Gastroesophageal sphincter (tissue), 3 donors: Measurements from ENCODE around the gene TESK2.

Source experiments
- POLR2AphosphoS5 ChIP-seq: sonication (generic); formaldehyde crosslinking; IDR thresholded peaks from one replicate; pipeline ENCODE4 v1.6.1; 2017; ENCODE audit warnings: antibody characterized with exemption
- TF ChIP-seq, protein P1 (sequence below), 4 experiments: fragments of 200-600 bp in 2 of 4; fragments of 450-650 bp in 2 of 4; sonication (generic) in 1 of 4; IDR thresholded peaks; one replicate each; pipeline ENCODE4 v1.5.1; 2017 to 2019; ENCODE audit warnings: antibody characterized with exemption in 4 of 4, mild to moderate bottlenecking in 2 of 4, moderate library complexity in 2 of 4

DNA sequence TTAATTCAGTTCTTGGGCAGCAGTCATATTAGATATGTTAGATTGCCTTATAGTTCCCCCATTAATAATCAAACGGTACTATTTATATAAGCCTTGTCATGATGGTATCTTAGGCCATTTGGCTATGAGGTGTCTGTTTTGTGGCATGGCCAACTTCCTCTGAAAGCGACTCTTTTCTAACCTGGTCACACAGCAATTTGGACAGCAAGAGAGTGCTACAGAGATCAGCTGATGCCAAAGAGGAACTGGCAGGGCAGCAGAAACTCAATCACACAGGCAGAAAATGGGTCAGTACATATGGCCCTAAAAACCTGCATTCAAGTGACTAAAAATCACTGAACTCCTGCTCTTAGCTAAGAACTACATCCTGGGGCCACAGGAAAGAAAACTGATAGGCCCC is 137.3 kb downstream of the TESK2 start:
- TF ChIP-seq POLR2AphosphoS5 = no peak
- TF ChIP-seq, protein P1, sequence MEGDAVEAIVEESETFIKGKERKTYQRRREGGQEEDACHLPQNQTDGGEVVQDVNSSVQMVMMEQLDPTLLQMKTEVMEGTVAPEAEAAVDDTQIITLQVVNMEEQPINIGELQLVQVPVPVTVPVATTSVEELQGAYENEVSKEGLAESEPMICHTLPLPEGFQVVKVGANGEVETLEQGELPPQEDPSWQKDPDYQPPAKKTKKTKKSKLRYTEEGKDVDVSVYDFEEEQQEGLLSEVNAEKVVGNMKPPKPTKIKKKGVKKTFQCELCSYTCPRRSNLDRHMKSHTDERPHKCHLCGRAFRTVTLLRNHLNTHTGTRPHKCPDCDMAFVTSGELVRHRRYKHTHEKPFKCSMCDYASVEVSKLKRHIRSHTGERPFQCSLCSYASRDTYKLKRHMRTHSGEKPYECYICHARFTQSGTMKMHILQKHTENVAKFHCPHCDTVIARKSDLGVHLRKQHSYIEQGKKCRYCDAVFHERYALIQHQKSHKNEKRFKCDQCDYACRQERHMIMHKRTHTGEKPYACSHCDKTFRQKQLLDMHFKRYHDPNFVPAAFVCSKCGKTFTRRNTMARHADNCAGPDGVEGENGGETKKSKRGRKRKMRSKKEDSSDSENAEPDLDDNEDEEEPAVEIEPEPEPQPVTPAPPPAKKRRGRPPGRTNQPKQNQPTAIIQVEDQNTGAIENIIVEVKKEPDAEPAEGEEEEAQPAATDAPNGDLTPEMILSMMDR (IDR thresholded peaks at IDR 0.05) = no peak
